ENCODE results near the gene ZNF668.
A peak's percentile ranks its signal among the peaks of the same experiment; 100 is the strongest.

Gene ZNF668

GRCh38 chr16:31073970-31074813, at the start of gene ZNF668, which contains the start of gene ZNF646:
ZNF668 (minus strand) TSS chr16:31074240; CDS start chr16:31064459, 9,781 bp downstream.
ZNF646 (plus strand) TSS chr16:31074422; CDS start chr16:31076325, 1,903 bp downstream.
- peak within 1 kb of the TSS; percentile 83 for H3K4me3 ChIP-seq (ENCODE audit: low read depth, low read length)
- peak; percentile 100 for DNase-seq (ENCODE audit: low read depth)
- TF ChIP-seq, protein P1, sequence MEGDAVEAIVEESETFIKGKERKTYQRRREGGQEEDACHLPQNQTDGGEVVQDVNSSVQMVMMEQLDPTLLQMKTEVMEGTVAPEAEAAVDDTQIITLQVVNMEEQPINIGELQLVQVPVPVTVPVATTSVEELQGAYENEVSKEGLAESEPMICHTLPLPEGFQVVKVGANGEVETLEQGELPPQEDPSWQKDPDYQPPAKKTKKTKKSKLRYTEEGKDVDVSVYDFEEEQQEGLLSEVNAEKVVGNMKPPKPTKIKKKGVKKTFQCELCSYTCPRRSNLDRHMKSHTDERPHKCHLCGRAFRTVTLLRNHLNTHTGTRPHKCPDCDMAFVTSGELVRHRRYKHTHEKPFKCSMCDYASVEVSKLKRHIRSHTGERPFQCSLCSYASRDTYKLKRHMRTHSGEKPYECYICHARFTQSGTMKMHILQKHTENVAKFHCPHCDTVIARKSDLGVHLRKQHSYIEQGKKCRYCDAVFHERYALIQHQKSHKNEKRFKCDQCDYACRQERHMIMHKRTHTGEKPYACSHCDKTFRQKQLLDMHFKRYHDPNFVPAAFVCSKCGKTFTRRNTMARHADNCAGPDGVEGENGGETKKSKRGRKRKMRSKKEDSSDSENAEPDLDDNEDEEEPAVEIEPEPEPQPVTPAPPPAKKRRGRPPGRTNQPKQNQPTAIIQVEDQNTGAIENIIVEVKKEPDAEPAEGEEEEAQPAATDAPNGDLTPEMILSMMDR (IDR thresholded peaks at IDR 0.05; ENCODE audit: insufficient read depth, low read depth, low read length, missing control alignments): no peak

- no peak overlapping the region for H3K4me3 ChIP-seq (ENCODE audit: low read depth, low read length)
- DNase-seq (ENCODE audit: low read depth): no peak
- TF ChIP-seq, protein P1 (IDR thresholded peaks at IDR 0.05; ENCODE audit: insufficient read depth, low read depth, low read length, missing control alignments): no peak
Observed at GRCh38 chr16:31120129-31120528, 46.1 kb upstream of the ZNF668 start.

- no peak for DNase-seq (ENCODE audit: low read depth)
- TF ChIP-seq, protein P1 (IDR thresholded peaks at IDR 0.05; ENCODE audit: insufficient read depth, low read depth, low read length, missing control alignments): no peak
Observed at GRCh38 chr16:31118223-31119155, 44.4 kb upstream of the ZNF668 start.

DNA sequence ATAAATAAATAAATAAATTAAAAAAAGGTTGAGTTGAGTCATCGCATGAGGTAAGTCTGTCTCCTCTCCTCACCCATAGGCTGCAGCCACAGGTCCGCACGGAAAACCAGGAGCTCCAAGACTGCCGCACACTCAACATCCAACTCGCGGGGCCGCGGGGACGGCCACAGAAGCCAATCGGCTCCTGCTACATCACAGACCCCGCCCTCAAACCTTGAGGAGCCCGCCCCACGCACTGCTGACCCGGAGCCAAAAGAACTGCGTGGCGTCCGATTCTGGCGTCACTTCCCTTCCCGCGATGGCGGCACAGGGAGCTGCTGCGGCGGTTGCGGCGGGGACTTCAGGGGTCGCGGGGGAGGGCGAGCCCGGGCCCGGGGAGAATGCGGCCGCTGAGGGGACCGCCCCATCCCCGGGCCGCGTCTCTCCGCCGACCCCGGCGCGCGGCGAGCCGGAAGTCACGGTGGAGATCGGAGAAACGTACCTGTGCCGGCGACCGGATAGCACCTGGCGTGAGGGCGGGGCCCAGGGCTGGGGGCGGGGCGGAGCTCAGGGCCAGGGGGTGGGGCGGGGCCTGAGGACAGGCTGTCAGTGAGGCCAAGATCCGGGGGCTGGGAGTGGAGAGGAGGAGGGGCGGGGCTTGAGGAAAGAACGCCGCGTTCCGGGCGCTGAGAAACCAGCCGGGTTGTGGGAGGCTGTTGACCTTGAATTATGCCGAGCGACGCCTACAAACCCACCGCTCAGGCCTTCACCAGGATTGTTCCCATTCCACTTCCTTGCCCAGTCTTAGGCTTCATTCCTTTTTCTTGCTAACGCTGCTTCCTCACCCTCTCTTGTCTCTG, 43.6 kb upstream of the ZNF668 start, which contains the start of gene KAT8:
TSS of gene KAT8 (plus strand) at position 281 of the 839 bp plus-strand sequence. CDS start at position 299, 18 bp downstream.
- DNase-seq (ENCODE audit: low read depth): peak; percentile 98
- peak within 1 kb of the TSS; percentile 86 for H3K4me3 ChIP-seq (ENCODE audit: low read depth, low read length)
- TF ChIP-seq, protein P1 (IDR thresholded peaks at IDR 0.05; ENCODE audit: insufficient read depth, low read depth, low read length, missing control alignments): no peak

More at GRCh38 chr16:31118223-31119155, 44.4 kb upstream of the ZNF668 start:
- H3K4me3 ChIP-seq (ENCODE audit: low read depth, low read length): peak overlapping the region; percentile 86

GRCh38 chr16:31114468-31114867, 40.4 kb upstream of the ZNF668 start:
- H3K4me3 ChIP-seq (ENCODE audit: low read depth, low read length): no peak overlapping the region
- no peak for DNase-seq (ENCODE audit: low read depth)
- TF ChIP-seq, protein P1 (IDR thresholded peaks at IDR 0.05; ENCODE audit: insufficient read depth, low read depth, low read length, missing control alignments): no peak
